Fibroblast of lung (primary cell): ENCODE results near the gene UQCRFS1. TPM values are rescaled to one million over a fixed set of nuclear protein-coding genes. Genes with fewer than 3 reads are reported as not detected.

Experiments
- DNase-seq, 2 donors: peaks; one replicate each; pipeline versions ENCODE4 v3.0.0 to v3.0.0-alpha.2; 2010; ENCODE audit warnings: low read depth in 2 of 2
- H2AFZ ChIP-seq: 2 replicates; pipeline ENCODE4 v1.5.1; 2012; ENCODE audit warnings: low read length, control low read depth, inconsistent platforms
- H3K27ac ChIP-seq: 2 replicates; pipeline ENCODE4 v1.5.1; 2011; ENCODE audit warnings: low read length, control low read depth; ENCODE audit not compliant: insufficient read depth
- H3K27me3 ChIP-seq: 2 replicates; pipeline ENCODE4 v1.5.1; 2011; ENCODE audit warnings: mild to moderate bottlenecking, low read length; ENCODE audit not compliant: control insufficient read depth, insufficient read depth
- H3K36me3 ChIP-seq: 2 replicates; pipeline ENCODE4 v1.5.1; 2011; ENCODE audit warnings: low read length; ENCODE audit not compliant: control insufficient read depth, insufficient read depth
- H3K4me1 ChIP-seq: 2 replicates; pipeline ENCODE4 v1.5.1; 2011; ENCODE audit warnings: low read length; ENCODE audit not compliant: control insufficient read depth, insufficient read depth; ENCODE audit errors: extremely low read depth
- H3K4me2 ChIP-seq: 2 replicates; pipeline ENCODE4 v1.5.1; 2011; ENCODE audit warnings: low read length, control low read depth; ENCODE audit not compliant: insufficient read depth; ENCODE audit errors: extremely low read depth
- H3K4me3 ChIP-seq, 4 experiments: fragments of 200-600 bp in 1 of 4; sonication (generic) in 1 of 4; replicated peaks in 1 of 4; 2 replicates each; pipeline ENCODE4 v1.5.1; 2011 to 2016; ENCODE audit warnings: low read length in 4 of 4, low read depth in 3 of 4, mild to moderate bottlenecking in 3 of 4, control low read depth in 2 of 4, inconsistent platforms in 1 of 4, mixed read lengths in 1 of 4; ENCODE audit not compliant: insufficient read depth in 1 of 4; ENCODE audit errors: control extremely low read depth in 1 of 4
- H3K79me2 ChIP-seq: 2 replicates; pipeline ENCODE4 v1.5.1; 2012; ENCODE audit warnings: mild to moderate bottlenecking, low read length, inconsistent platforms; ENCODE audit not compliant: control insufficient read depth, insufficient read depth
- H3K9ac ChIP-seq: 2 replicates; pipeline ENCODE4 v1.5.1; 2011; ENCODE audit warnings: mild to moderate bottlenecking, low read length, control low read depth; ENCODE audit not compliant: insufficient read depth
- H3K9me3 ChIP-seq: 2 replicates; pipeline ENCODE4 v1.5.1; 2012; ENCODE audit warnings: low read depth, low read length; ENCODE audit not compliant: control insufficient read depth, insufficient read depth
- H4K20me1 ChIP-seq: 2 replicates; pipeline ENCODE4 v1.5.1; 2011; ENCODE audit warnings: low read length; ENCODE audit not compliant: control insufficient read depth, insufficient read depth; ENCODE audit errors: extremely low read depth
- EZH2 ChIP-seq: IDR thresholded peaks from 2 replicates; pipeline ENCODE4 v1.5.1; 2012; ENCODE audit warnings: low read length, control low read depth, mild to moderate bottlenecking; ENCODE audit errors: missing control alignments
- polyA plus RNA-seq, 2 donors: library from polyadenylated mRNA; depleted of rRNA in 1 of 2; stranded (reverse) in 1 of 2; unstranded in 1 of 2; fragments of >200 nt; gene quantifications; 2 replicates each; pipeline ENCODE4 v1.2.1, GENCODE V29; 2011 to 2012; ENCODE audit warnings: missing spikeins in 1 of 2
- total RNA-seq: library from RNA; depleted of rRNA; stranded (reverse); fragments of >200 nt; gene quantifications from 2 replicates; pipeline ENCODE4 v1.2.1, GENCODE V29; 2014
- TF ChIP-seq, protein P1 (sequence below), 2 donors: IDR thresholded peaks in 1 of 2; conservative IDR thresholded peaks in 1 of 2; 1 replicate in 1 of 2; 2 replicates in 1 of 2; pipeline ENCODE4 v1.5.1; 2011 to 2012; ENCODE audit warnings: low read length in 2 of 2, control low read depth in 1 of 2, inconsistent platforms in 1 of 2, low read depth in 1 of 2, mild to moderate bottlenecking in 1 of 2

UQCRFS1 gene
- total and polyA plus RNA-seq, 2 donors (not counting 1 experiment from before 2014, with no cell fraction given) = 34.0 to 42.7 TPM

DNA sequence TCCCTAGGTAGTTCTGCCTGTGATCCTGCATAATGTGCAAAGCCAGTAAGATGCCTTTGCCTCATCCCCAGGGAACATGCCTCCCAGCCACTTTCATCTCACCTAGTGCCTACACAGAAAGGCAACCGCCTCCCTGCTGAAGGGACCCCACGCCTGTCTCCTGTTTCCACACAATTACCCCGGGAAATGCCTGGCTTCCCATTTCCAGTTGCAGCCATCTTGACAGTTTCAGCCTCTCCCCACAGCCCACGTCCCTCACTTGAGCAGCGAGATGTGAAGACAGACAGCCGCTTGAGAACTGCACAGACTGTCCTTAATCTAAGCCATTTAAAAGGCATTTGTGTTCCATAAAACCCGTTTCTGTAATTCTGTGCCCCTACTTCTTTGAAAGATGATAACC is 4.7 kb upstream of the UQCRFS1 start:
- Histone ChIP-seq H3K27ac (no peak overlapping the region), H3K36me3 (no peaks in the 10 kb centered on the region), H3K27me3 (peaks cover 7% of the 10 kb centered on the region), H3K4me2 (no peak overlapping the region), H3K9ac (no peak overlapping the region), H3K79me2 (peaks cover 3% of the 10 kb centered on the region), H4K20me1 (no peaks in the 10 kb centered on the region), H3K4me1 (no peaks in the 10 kb centered on the region), H2AFZ (no peak overlapping the region), H3K4me3 (no peak overlapping the region), H3K9me3 (no peaks in the 10 kb centered on the region)
- no peak for DNase-seq
- no peak for TF ChIP-seq EZH2
- TF ChIP-seq, protein P1, sequence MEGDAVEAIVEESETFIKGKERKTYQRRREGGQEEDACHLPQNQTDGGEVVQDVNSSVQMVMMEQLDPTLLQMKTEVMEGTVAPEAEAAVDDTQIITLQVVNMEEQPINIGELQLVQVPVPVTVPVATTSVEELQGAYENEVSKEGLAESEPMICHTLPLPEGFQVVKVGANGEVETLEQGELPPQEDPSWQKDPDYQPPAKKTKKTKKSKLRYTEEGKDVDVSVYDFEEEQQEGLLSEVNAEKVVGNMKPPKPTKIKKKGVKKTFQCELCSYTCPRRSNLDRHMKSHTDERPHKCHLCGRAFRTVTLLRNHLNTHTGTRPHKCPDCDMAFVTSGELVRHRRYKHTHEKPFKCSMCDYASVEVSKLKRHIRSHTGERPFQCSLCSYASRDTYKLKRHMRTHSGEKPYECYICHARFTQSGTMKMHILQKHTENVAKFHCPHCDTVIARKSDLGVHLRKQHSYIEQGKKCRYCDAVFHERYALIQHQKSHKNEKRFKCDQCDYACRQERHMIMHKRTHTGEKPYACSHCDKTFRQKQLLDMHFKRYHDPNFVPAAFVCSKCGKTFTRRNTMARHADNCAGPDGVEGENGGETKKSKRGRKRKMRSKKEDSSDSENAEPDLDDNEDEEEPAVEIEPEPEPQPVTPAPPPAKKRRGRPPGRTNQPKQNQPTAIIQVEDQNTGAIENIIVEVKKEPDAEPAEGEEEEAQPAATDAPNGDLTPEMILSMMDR (conservative IDR thresholded peaks at IDR 0.05 in 1 of 2, IDR thresholded peaks at IDR 0.05 in 1 of 2; ENCODE audit: low read depth in 1 of 2, low read length in 2 of 2) = no peak

- Histone ChIP-seq H3K4me2 (no peak overlapping the region), H3K36me3 (no peaks in the 10 kb centered on the region), H3K27me3 (peaks cover 7% of the 10 kb centered on the region), H3K9me3 (no peaks in the 10 kb centered on the region), H3K27ac (no peak overlapping the region), H3K79me2 (peaks cover 19% of the 10 kb centered on the region), H3K4me3 (no peak overlapping the region), H4K20me1 (no peaks in the 10 kb centered on the region), H2AFZ (no peak overlapping the region), H3K4me1 (no peaks in the 10 kb centered on the region), H3K9ac (no peak overlapping the region)
- DNase-seq = no peak
- no peak for TF ChIP-seq EZH2
- TF ChIP-seq, protein P1 (conservative IDR thresholded peaks at IDR 0.05 in 1 of 2, IDR thresholded peaks at IDR 0.05 in 1 of 2; ENCODE audit: low read depth in 1 of 2, low read length in 2 of 2) = no peak
These were observed 3.1 kb upstream of the UQCRFS1 start for GRCh38 chr19:29216021-29216420.

DNA sequence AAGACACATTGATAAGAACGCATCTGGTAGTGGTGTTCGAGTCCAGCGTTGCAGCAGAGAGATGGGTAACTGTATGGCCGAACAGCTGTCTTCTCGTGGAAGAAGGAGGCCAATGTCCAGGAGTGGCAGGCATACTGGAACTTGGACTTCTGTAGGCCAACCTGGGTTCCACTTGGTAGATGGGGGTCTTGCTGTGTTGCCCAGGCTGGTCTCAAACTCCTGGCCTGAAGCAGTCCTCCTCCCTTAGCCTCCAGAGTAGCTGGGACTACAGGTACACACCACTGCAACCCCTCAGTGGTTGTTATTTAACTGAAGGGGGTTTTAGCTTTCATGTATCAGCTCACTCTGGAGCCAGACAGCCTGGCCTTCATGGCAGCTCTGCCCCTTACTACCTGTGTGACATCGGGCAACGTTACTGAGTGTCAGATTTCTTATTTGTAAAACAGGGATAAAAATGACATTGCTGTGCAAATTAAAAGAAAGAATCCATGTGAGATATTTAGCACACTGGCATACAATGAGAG is 2.4 kb upstream of the UQCRFS1 start:
- Histone ChIP-seq H2AFZ (no peak overlapping the region), H3K27ac (no peak overlapping the region), H4K20me1 (no peaks in the 10 kb centered on the region), H3K4me1 (no peaks in the 10 kb centered on the region), H3K9me3 (no peaks in the 10 kb centered on the region), H3K4me2 (no peak overlapping the region), H3K79me2 (peaks cover 21% of the 10 kb centered on the region), H3K27me3 (peaks cover 7% of the 10 kb centered on the region), H3K36me3 (no peaks in the 10 kb centered on the region), H3K4me3 (no peak overlapping the region), H3K9ac (no peak overlapping the region)
- DNase-seq = no peak
- no peak for TF ChIP-seq EZH2
- TF ChIP-seq, protein P1 (conservative IDR thresholded peaks at IDR 0.05 in 1 of 2, IDR thresholded peaks at IDR 0.05 in 1 of 2; ENCODE audit: low read depth in 1 of 2, low read length in 2 of 2) = no peak
